K562 (cell line): ENCODE data around the gene FADS6. TPM values are rescaled to one million over a fixed set of nuclear protein-coding genes. Genes with fewer than 3 reads are reported as not detected.

Experiments
- ATAC-seq: fragments of 200-7000 bp; cut with Tn5 transposase; 3 replicates; pipeline ENCODE4 v1.9.1; 2020; ENCODE audit warnings: moderate library complexity
- BruUV-seq: library from RNA; stranded (reverse); fragments of 400-500 nt; replicated peaks from 2 replicates; lab custom pipeline; 2021; lab: Mats Ljungman, UMichigan
- CTCF ChIA-PET: fragments of 300-600 bp; formaldehyde crosslinking; extraction: SDS; loops from one replicate; lab custom pipeline; 2021; ENCODE audit warnings: low intra/inter-chr PET ratio; lab: Yijun Ruan, JAX
- POLR2A ChIA-PET: fragments of 300-600, 350-650 bp; sonication (Branson Sonifier 250); formaldehyde crosslinking; extraction: SDS; loops from one replicate; lab custom pipeline; 2021; ENCODE audit warnings: antibody characterized with exemption, inconsistent platforms; lab: Yijun Ruan, JAX
- DNase-seq, 4 experiments: peaks; one replicate each; pipeline versions ENCODE4 v3.0.0 to v3.0.0-alpha.2; 2011 to 2018; ENCODE audit warnings: low spot score in 3 of 4, mixed read lengths in 3 of 4; ENCODE audit errors: extremely low read depth in 1 of 4
- FAIRE-seq: peaks from 2 replicates; lab custom pipeline; 2011; peaks lifted over from hg19 to GRCh38; lab: Jason Lieb, UNC
- H2AFZ ChIP-seq: 2 replicates; pipeline ENCODE4 v1.6.0; 2011; ENCODE audit warnings: low read depth, low read length, control low read depth, inconsistent platforms
- H3K27ac ChIP-seq: fragments of 200-600 bp; 3 replicates; pipeline ENCODE4 v1.8.0; 2011; ENCODE audit warnings: low read depth, mild to moderate bottlenecking, control low read depth, inconsistent platforms, low read length, moderate library complexity, mixed read lengths; ENCODE audit errors: extremely low read depth
- H3K27me3 ChIP-seq, 2 experiments: fragments of 300-600 bp in 1 of 2; 2 replicates in 1 of 2; 3 replicates in 1 of 2; pipeline versions ENCODE4 v1.6.0 to v1.8.0; 2011; ENCODE audit warnings: inconsistent platforms in 2 of 2, low read length in 2 of 2, mild to moderate bottlenecking in 1 of 2, mixed read lengths in 1 of 2, moderate library complexity in 1 of 2; ENCODE audit not compliant: control insufficient read depth in 2 of 2, insufficient read depth in 2 of 2
- H3K36me3 ChIP-seq: fragments of 300-600 bp; 3 replicates; pipeline ENCODE4 v1.8.0; 2011; ENCODE audit warnings: mild to moderate bottlenecking, low read length, inconsistent platforms; ENCODE audit not compliant: control insufficient read depth, insufficient read depth
- H3K4me1 ChIP-seq, 2 experiments: fragments of 200-600 bp in 1 of 2; replicated peaks in 1 of 2; 2 replicates in 1 of 2; 3 replicates in 1 of 2; pipeline versions ENCODE4 v1.5.1 to v1.8.0; 2011; ENCODE audit warnings: inconsistent platforms in 2 of 2, low read length in 2 of 2, mild to moderate bottlenecking in 1 of 2, mixed read lengths in 1 of 2, moderate library complexity in 1 of 2; ENCODE audit not compliant: control insufficient read depth in 2 of 2, insufficient read depth in 2 of 2
- H3K4me2 ChIP-seq: 2 replicates; pipeline ENCODE4 v1.6.1; 2011; ENCODE audit warnings: low read length, control low read depth, inconsistent platforms, mixed read lengths; ENCODE audit not compliant: insufficient read depth
- H3K4me3 ChIP-seq: fragments of 200-600 bp; sonication (generic), shearing (Covaris generic); 2 replicates; pipeline ENCODE4 v1.5.1; 2016; ENCODE audit warnings: control low read depth, inconsistent platforms
- H3K79me2 ChIP-seq: fragments of 200-600 bp; 3 replicates; pipeline ENCODE4 v1.8.0; 2011; ENCODE audit warnings: low read length, inconsistent platforms; ENCODE audit not compliant: control insufficient read depth, insufficient read depth
- H3K9ac ChIP-seq, 2 experiments: 2 replicates each; pipeline versions ENCODE4 v1.6.0 to v1.6.1; 2011; ENCODE audit warnings: low read depth in 2 of 2, low read length in 2 of 2, control low read depth in 1 of 2, inconsistent platforms in 1 of 2, mild to moderate bottlenecking in 1 of 2, mixed read lengths in 1 of 2; ENCODE audit not compliant: insufficient read depth in 1 of 2
- H3K9me1 ChIP-seq: one replicate; pipeline ENCODE4 v1.6.0; 2011; ENCODE audit warnings: inconsistent platforms, mild to moderate bottlenecking, low read length, moderate library complexity; ENCODE audit not compliant: control insufficient read depth, insufficient read depth
- H3K9me3 ChIP-seq: replicated peaks from 2 replicates; pipeline ENCODE4 v1.5.1; 2011; ENCODE audit warnings: low read depth, low read length, inconsistent platforms; ENCODE audit not compliant: control insufficient read depth, insufficient read depth
- H4K20me1 ChIP-seq: replicated peaks from 2 replicates; pipeline ENCODE4 v1.6.1; 2011; ENCODE audit warnings: low read length, inconsistent platforms, mixed read lengths; ENCODE audit not compliant: control insufficient read depth, insufficient read depth
- CTBP1 ChIP-seq: fragments of 450-650 bp; IDR thresholded peaks from 2 replicates; pipeline ENCODE4 v1.6.1; 2016; ENCODE audit warnings: borderline replicate concordance
- DACH1 ChIP-seq: fragments of 450-650 bp; IDR thresholded peaks from 2 replicates; pipeline ENCODE4 v1.6.1; 2018; ENCODE audit not compliant: partially characterized antibody
- GTF3C2 ChIP-seq: IDR thresholded peaks from 3 replicates; pipeline ENCODE4 v1.6.1; 2011; ENCODE audit warnings: borderline replicate concordance, mild to moderate bottlenecking, moderate library complexity; ENCODE audit not compliant: insufficient read length; ENCODE audit errors: extremely low read depth
- MED1 ChIP-seq: sonication (generic); formaldehyde crosslinking; IDR thresholded peaks from 2 replicates; pipeline ENCODE4 v1.8.1; 2023; ENCODE audit warnings: missing genetic modification reagents, borderline replicate concordance
- NRF1 ChIP-seq, 2 experiments: fragments of 450-650 bp; IDR thresholded peaks in 1 of 2; conservative IDR thresholded peaks in 1 of 2; 2 replicates each; pipeline ENCODE4 v1.6.1; 2014; ENCODE audit warnings: mild to moderate bottlenecking in 2 of 2
- RAD21 ChIP-seq, 2 experiments: fragments of 250-450 bp in 1 of 2; fragments of 450-650 bp in 1 of 2; sonication (Bioruptor Pico) in 1 of 2; formaldehyde crosslinking in 1 of 2; IDR thresholded peaks in 1 of 2; conservative IDR thresholded peaks in 1 of 2; 2 replicates each; pipeline versions ENCODE4 v1.4.0 to v1.8.0; 2020 to 2022; ENCODE audit warnings: mild to moderate bottlenecking in 2 of 2, moderate library complexity in 1 of 2
- RB1 ChIP-seq: fragments of 450-650 bp; IDR thresholded peaks from 2 replicates; pipeline ENCODE4 v1.6.1; 2017; ENCODE audit warnings: low read depth, mild to moderate bottlenecking
- ZBTB12 ChIP-seq: fragments of 250-450 bp; sonication (Bioruptor Pico); IDR thresholded peaks from 2 replicates; pipeline ENCODE4 v1.4.0; 2020
- ZBTB49 ChIP-seq: sonication (generic); formaldehyde crosslinking; IDR thresholded peaks from 2 replicates; pipeline ENCODE4 v1.8.0; 2022; ENCODE audit warnings: missing genetic modification reagents, mild to moderate bottlenecking, borderline replicate concordance
- ZNF133 ChIP-seq: fragments of 250-450 bp; sonication (Bioruptor Pico); IDR thresholded peaks from 2 replicates; pipeline ENCODE4 v1.4.0; 2020; ENCODE audit warnings: mild to moderate bottlenecking
- ZNF23 ChIP-seq: fragments of 250-450 bp; sonication (Bioruptor Pico); IDR thresholded peaks from 2 replicates; pipeline ENCODE4 v1.4.0; 2020; ENCODE audit warnings: mild to moderate bottlenecking
- WGBS: fragments of 100-300 bp; shearing (Covaris generic); methylation state at CpG from one replicate; pipeline ENCODE4 v1.1.6; 2016; ENCODE audit warnings: low coverage, mixed read lengths; ENCODE audit not compliant: insufficient coverage; ENCODE audit errors: missing lambda C conversion rate; 5-methylcytosine and 5-hydroxymethylcytosine counted together
- in situ Hi-C: fragments of 300-500 bp; cut with MboI; formaldehyde crosslinking; loops from 4 replicates; pipeline ENCODE4 v1.15.0; 2018; ENCODE audit warnings: inconsistent platforms, mixed read lengths
- intact Hi-C: fragments of 100-400 bp; cut with micrococcal nuclease; formaldehyde crosslinking; loops from 2 replicates; pipeline ENCODE4 v1.14.2; 2022
- polyA plus RNA-seq, 8 experiments: library from polyadenylated mRNA; depleted of rRNA in 4 of 8; stranded (reverse) in 5 of 8; unstranded in 3 of 8; fragments of >200 nt; fragmentation: Nextera tagmentation in 2 of 8; fragmentation: Illumina TruSeq in 1 of 8; extraction: Ambion mirVana in 2 of 8; extraction: Trizol in 1 of 8; gene quantifications; 2 replicates each; pipeline versions ENCODE4 v1.2.1 to v1.2.3, GENCODE V29; 2011 to 2014; ENCODE audit warnings: inconsistent platforms in 1 of 8, missing spikeins in 1 of 8
- total RNA-seq, 7 experiments: library from RNA; depleted of rRNA in 6 of 7; stranded (reverse); fragments of >200 nt in 6 of 7; fragmentation: Illumina TruSeq in 2 of 7; extraction: Trizol in 2 of 7; gene quantifications; 2 replicates each; pipeline versions ENCODE4 v1.2.1 to v1.2.3, GENCODE V29; 2011 to 2021; ENCODE audit warnings: low replicate concordance in 1 of 7
- TF ChIP-seq, protein P1 (sequence below): IDR thresholded peaks from 2 replicates; pipeline ENCODE4 v1.6.1; 2014; ENCODE audit warnings: antibody characterized with exemption

FADS6 gene
- total and polyA plus RNA-seq, 9 of the 15 experiments (the other 6 are each of a cell fraction or from before 2014, with no cell fraction given) = 0.18 to 0.22 TPM; not detected in 7

DNA sequence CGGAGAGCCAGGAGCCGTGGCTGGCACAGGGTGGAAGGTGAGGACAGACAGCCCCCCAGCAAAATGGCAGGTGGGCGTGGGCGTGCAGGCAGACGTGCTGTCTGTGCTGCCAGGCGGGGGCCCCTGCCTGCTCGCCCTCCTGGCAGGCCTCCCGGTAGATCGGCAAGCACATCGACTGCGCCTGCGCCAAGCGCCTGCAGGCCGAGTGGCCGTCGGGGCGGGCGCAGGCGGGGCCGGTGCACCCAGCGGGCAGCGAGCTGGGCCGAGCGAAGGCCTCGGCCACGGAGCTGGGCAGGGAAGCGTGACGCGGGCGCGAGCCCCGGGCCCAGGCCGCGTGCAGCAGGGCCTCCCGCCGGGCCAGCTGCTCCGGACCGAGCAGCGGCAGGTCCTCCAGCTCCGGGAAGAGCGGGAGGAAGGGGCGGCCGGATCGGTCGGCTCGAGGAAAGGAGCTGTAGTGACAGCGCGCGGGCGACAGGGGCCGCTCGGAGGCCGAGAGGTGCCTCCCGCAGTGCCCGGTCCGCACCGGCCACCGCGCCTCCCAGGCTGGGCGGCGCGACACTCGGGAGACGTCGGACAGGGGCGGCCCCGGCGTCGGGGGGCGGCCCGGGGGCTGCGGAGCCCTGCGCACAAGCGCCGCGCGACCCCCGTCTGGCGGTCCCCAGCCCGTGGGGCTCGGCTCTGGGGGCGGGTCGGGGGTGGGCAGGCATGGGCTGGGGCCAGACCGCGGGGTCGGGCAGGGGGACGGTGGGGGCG lies 50.7 kb downstream of the FADS6 start:
- no peaks in the 10 kb centered on the region for H3K9me1 ChIP-seq
- H3K9ac ChIP-seq = peak overlapping the region in 1 of 2 experiments; percentile 73; a peak in 1 of 4 replicates
- intact Hi-C loops (no loop called here), in situ Hi-C loops (no loop called here)
- WGBS = 29% methylated on average over 47 of the region's 88 CpGs
- H3K4me3 ChIP-seq = no peak overlapping the region
- no peak overlapping the region for H3K27ac ChIP-seq
- H3K27me3 ChIP-seq = no peaks in the 10 kb centered on the region
- H3K36me3 ChIP-seq = no peaks in the 10 kb centered on the region
- DNase-seq (peak; percentile 48 to 75 (median 69)), FAIRE-seq (no peak), ATAC-seq (peak; percentile 85)
- ChIA-PET CTCF (interaction anchor here (0.7 to 1.3 kb wide), 4 partner anchors 22 to 118 kb away, joined by 3 to 8 read pairs (median 4); no protein-coding TSS in a partner anchor), POLR2A (interaction anchor here (0.6 to 1.6 kb wide), 5 partner anchors 10 to 115 kb away, joined by 3 to 8 read pairs (median 4); no protein-coding TSS in a partner anchor)
- H3K4me2 ChIP-seq = no peak overlapping the region
- H2AFZ ChIP-seq = no peak overlapping the region
- H3K9me3 ChIP-seq = no peaks in the 10 kb centered on the region
- peaks cover 11 to 28% of the 10 kb centered on the region in 2 experiments; a peak in 4 of 5 replicates for H3K4me1 ChIP-seq
- no peaks in the 10 kb centered on the region for H3K79me2 ChIP-seq
- peaks cover 17% of the 10 kb centered on the region; the same call in 1 of the 2 replicates for H4K20me1 ChIP-seq
- no TSS peak for BruUV-seq
- TF ChIP-seq MED1 (CRISPR knock-in tag) (no peak), RB1 (0 out of 2 replicates have a peak, but pooled peaks have one; percentile 43), ZBTB49 (CRISPR knock-in tag) (no peak), ZNF23 (CRISPR knock-in tag) (no peak), NRF1 (conservative IDR thresholded peaks at IDR 0.05 in 1 of 2, IDR thresholded peaks at IDR 0.05 in 1 of 2) (peak; percentile 68 to 74), ZNF133 (CRISPR knock-in tag) (no peak), DACH1 (no peak), CTBP1 (peak; percentile 20; the same call in 1 of the 2 replicates), GTF3C2 (no peak), RAD21 (CRISPR knock-in tag; conservative IDR thresholded peaks at IDR 0.05 in 1 of 2, IDR thresholded peaks at IDR 0.05 in 1 of 2) (peak; percentile 23 to 60; a peak in 2 of 4 replicates), ZBTB12 (CRISPR knock-in tag) (no peak)
- TF ChIP-seq, protein P1, sequence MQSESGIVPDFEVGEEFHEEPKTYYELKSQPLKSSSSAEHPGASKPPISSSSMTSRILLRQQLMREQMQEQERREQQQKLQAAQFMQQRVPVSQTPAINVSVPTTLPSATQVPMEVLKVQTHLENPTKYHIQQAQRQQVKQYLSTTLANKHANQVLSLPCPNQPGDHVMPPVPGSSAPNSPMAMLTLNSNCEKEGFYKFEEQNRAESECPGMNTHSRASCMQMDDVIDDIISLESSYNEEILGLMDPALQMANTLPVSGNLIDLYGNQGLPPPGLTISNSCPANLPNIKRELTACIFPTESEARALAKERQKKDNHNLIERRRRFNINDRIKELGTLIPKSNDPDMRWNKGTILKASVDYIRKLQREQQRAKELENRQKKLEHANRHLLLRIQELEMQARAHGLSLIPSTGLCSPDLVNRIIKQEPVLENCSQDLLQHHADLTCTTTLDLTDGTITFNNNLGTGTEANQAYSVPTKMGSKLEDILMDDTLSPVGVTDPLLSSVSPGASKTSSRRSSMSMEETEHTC = no peak
